ENCODE results near the gene HDHD5.

The HDHD5 gene

DNA sequence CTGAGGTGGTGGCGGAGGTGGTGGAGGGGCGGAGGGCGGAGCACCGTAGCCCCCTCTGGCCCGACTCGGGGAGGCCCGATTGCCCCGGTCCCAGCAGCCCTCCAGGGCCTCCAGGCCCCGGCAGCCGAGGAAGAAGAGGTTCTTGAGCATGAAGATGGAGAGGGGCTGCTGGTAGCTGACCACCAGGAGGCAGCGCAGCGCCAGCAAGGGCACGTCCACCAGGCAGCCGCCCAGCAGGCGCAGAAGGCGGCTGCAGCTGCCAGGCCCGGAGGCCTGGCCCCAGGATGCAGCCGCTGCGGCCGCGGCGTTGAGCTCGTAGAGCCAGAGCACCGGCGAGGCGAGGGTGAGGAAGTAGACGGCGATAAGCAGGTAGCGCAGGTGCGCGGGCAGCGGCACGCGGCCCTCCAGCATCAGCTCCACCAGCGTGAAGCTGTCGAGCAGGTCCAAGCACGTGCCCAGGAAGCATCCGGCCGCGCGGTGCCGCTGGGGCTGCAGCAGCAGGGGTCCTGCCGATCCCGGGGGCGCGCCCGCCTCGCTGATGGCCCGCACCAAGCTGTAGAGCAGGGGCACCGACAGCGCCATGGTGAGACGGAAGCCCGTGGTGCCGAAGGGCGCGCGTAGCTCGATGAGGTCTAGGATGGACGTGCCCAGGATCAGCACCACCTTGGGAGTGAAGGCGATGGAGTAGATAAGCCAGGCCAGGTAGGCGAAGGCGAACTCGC lies 39.4 kb downstream of the HDHD5 start:
- Histone ChIP-seq H3K4me2 (no peak overlapping the region), H3K27ac (no peak overlapping the region), H2AFZ (ENCODE audit: low read depth) (no peak overlapping the region), H3K79me2 (ENCODE audit: insufficient read depth, low read depth) (no peaks in the 10 kb centered on the region), H3K27me3 (ENCODE audit: insufficient read depth, low read depth) (no peaks in the 10 kb centered on the region), H3K4me1 (ENCODE audit: low read depth, poor library complexity, severe bottlenecking) (peaks cover 10% of the 10 kb centered on the region), H3K9ac (no peak overlapping the region), H4K20me1 (ENCODE audit: insufficient read depth) (no peaks in the 10 kb centered on the region), H3K4me3 (IDR thresholded peaks at IDR 0.05; ENCODE audit: insufficient read depth, low read depth, low read length) (no peak overlapping the region), H3K36me3 (ENCODE audit: insufficient read depth) (no peaks in the 10 kb centered on the region)
- TF ChIP-seq, protein P1, sequence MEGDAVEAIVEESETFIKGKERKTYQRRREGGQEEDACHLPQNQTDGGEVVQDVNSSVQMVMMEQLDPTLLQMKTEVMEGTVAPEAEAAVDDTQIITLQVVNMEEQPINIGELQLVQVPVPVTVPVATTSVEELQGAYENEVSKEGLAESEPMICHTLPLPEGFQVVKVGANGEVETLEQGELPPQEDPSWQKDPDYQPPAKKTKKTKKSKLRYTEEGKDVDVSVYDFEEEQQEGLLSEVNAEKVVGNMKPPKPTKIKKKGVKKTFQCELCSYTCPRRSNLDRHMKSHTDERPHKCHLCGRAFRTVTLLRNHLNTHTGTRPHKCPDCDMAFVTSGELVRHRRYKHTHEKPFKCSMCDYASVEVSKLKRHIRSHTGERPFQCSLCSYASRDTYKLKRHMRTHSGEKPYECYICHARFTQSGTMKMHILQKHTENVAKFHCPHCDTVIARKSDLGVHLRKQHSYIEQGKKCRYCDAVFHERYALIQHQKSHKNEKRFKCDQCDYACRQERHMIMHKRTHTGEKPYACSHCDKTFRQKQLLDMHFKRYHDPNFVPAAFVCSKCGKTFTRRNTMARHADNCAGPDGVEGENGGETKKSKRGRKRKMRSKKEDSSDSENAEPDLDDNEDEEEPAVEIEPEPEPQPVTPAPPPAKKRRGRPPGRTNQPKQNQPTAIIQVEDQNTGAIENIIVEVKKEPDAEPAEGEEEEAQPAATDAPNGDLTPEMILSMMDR (conservative IDR thresholded peaks at IDR 0.05; ENCODE audit: low read depth, low read length) = no peak

- Histone ChIP-seq H3K27ac (no peak overlapping the region), H3K4me2 (no peak overlapping the region)
Observed at GRCh38 chr22:17118342-17118741, 40.7 kb downstream of the HDHD5 start.

DNA sequence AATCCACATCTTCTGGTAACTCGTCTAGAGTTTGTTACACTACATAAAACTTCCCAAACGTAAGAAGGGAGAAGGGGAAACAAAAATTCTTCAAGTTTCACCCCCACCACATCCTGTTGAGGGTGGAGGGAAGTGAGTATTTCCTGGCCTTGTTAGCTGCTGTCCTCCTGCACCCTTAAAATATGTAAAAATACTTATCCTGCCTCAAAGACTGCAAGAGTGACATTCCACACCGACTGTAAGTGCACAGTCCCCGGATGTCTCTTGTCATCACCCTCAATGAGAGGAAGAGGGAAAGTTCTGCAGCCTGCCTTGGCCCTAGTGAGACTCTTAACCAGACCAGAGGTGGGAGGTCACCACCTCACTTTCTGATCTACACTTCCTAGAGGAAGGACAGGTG lies 41.2 kb downstream of the HDHD5 start:
- H3K4me1 ChIP-seq (ENCODE audit: low read depth, poor library complexity, severe bottlenecking) = peaks cover 10% of the 10 kb centered on the region

More at GRCh38 chr22:17118342-17118741, 40.7 kb downstream of the HDHD5 start:
- Histone ChIP-seq H4K20me1 (ENCODE audit: insufficient read depth) (no peaks in the 10 kb centered on the region), H3K36me3 (ENCODE audit: insufficient read depth) (no peaks in the 10 kb centered on the region), H3K79me2 (ENCODE audit: insufficient read depth, low read depth) (no peaks in the 10 kb centered on the region), H3K4me1 (ENCODE audit: low read depth, poor library complexity, severe bottlenecking) (peaks cover 10% of the 10 kb centered on the region), H3K9ac (no peak overlapping the region), H3K27me3 (ENCODE audit: insufficient read depth, low read depth) (no peaks in the 10 kb centered on the region), H3K4me3 (IDR thresholded peaks at IDR 0.05; ENCODE audit: insufficient read depth, low read depth, low read length) (no peak overlapping the region), H2AFZ (ENCODE audit: low read depth) (no peak overlapping the region)
- TF ChIP-seq, protein P1 (conservative IDR thresholded peaks at IDR 0.05; ENCODE audit: low read depth, low read length) = no peak

DNA sequence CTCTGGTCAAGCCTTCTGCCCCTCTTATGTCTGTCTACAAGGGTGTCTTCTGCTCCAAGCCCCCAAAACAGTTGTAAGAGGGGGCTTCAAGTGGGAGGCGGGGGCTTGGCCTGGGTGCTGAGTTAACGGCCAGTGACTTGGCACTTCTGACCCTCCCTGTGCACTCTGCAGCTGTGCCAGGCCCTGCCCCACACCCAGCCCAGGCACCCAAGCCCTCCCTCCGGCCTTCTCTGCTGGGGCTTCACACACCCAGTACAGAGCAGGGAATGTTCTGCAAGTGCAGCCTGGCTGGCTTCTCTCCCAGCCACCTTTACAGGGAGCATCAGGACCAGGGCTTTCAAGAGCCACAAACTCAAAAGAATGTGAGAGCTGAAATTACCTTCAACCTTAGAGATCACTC lies 41.7 kb downstream of the HDHD5 start:
- TF ChIP-seq, protein P1 (conservative IDR thresholded peaks at IDR 0.05; ENCODE audit: low read depth, low read length) = no peak
- Histone ChIP-seq H3K36me3 (ENCODE audit: insufficient read depth) (no peaks in the 10 kb centered on the region), H4K20me1 (ENCODE audit: insufficient read depth) (no peaks in the 10 kb centered on the region), H3K4me2 (no peak overlapping the region), H3K4me1 (ENCODE audit: low read depth, poor library complexity, severe bottlenecking) (peaks cover 10% of the 10 kb centered on the region), H3K9ac (no peak overlapping the region), H3K79me2 (ENCODE audit: insufficient read depth, low read depth) (no peaks in the 10 kb centered on the region), H2AFZ (ENCODE audit: low read depth) (no peak overlapping the region), H3K27ac (no peak overlapping the region), H3K4me3 (IDR thresholded peaks at IDR 0.05; ENCODE audit: insufficient read depth, low read depth, low read length) (no peak overlapping the region), H3K27me3 (ENCODE audit: insufficient read depth, low read depth) (no peaks in the 10 kb centered on the region)

More for the DNA sequence above, 41.2 kb downstream of the HDHD5 start:
- Histone ChIP-seq H2AFZ (ENCODE audit: low read depth) (no peak overlapping the region), H3K4me3 (IDR thresholded peaks at IDR 0.05; ENCODE audit: insufficient read depth, low read depth, low read length) (no peak overlapping the region), H4K20me1 (ENCODE audit: insufficient read depth) (no peaks in the 10 kb centered on the region), H3K9ac (no peak overlapping the region), H3K4me2 (no peak overlapping the region), H3K27me3 (ENCODE audit: insufficient read depth, low read depth) (no peaks in the 10 kb centered on the region), H3K79me2 (ENCODE audit: insufficient read depth, low read depth) (no peaks in the 10 kb centered on the region), H3K36me3 (ENCODE audit: insufficient read depth) (no peaks in the 10 kb centered on the region), H3K27ac (no peak overlapping the region)
- TF ChIP-seq, protein P1 (conservative IDR thresholded peaks at IDR 0.05; ENCODE audit: low read depth, low read length) = no peak

All from KMS-11 (cell line).